Measurements from ENCODE around the gene TYK2. TPM values are rescaled to one million over a fixed set of nuclear protein-coding genes. Genes with fewer than 3 reads are reported as not detected.

TYK2 gene
- total RNA-seq, 1 donor from 2014 or later, result 147 TPM

DNA sequence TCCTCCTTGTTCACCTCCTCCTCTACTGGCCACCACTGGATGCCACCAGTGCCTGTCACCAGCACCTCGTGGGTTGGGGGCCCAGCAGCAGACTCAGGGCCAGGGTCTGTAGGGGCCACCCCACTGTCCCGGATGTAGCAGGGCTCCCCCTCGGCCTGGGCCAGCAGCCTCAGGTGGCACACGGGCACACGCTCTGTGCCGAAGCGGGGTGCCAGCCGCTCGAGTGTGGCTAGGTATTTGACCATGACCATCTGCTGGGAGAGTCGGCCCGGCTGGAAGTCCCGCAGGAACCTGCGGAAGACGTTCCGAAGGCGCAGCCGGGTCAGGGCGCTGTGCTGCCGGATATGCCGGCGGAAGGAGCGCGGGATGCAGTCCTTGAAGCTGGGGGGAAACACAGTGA is 14.9 kb downstream of the TYK2 start:
- Mint-ChIP-seq H3K27ac (no peak overlapping the region), H3K27me3 (no peaks in the 10 kb centered on the region), H3K36me3 (ENCODE audit: insufficient read depth) (peaks cover 17% of the 10 kb centered on the region), H3K4me1 (ENCODE audit: low read depth) (no peaks in the 10 kb centered on the region), H3K9me3 (ENCODE audit: low read depth) (no peaks in the 10 kb centered on the region), H3K4me3 (ENCODE audit: low read depth) (no peak overlapping the region)
- DNase-seq (ENCODE audit: low spot score, unreplicated experiment), result no peak
- TF ChIP-seq, protein P1, sequence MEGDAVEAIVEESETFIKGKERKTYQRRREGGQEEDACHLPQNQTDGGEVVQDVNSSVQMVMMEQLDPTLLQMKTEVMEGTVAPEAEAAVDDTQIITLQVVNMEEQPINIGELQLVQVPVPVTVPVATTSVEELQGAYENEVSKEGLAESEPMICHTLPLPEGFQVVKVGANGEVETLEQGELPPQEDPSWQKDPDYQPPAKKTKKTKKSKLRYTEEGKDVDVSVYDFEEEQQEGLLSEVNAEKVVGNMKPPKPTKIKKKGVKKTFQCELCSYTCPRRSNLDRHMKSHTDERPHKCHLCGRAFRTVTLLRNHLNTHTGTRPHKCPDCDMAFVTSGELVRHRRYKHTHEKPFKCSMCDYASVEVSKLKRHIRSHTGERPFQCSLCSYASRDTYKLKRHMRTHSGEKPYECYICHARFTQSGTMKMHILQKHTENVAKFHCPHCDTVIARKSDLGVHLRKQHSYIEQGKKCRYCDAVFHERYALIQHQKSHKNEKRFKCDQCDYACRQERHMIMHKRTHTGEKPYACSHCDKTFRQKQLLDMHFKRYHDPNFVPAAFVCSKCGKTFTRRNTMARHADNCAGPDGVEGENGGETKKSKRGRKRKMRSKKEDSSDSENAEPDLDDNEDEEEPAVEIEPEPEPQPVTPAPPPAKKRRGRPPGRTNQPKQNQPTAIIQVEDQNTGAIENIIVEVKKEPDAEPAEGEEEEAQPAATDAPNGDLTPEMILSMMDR (IDR thresholded peaks at IDR 0.05; ENCODE audit: unreplicated experiment), result no peak

DNA sequence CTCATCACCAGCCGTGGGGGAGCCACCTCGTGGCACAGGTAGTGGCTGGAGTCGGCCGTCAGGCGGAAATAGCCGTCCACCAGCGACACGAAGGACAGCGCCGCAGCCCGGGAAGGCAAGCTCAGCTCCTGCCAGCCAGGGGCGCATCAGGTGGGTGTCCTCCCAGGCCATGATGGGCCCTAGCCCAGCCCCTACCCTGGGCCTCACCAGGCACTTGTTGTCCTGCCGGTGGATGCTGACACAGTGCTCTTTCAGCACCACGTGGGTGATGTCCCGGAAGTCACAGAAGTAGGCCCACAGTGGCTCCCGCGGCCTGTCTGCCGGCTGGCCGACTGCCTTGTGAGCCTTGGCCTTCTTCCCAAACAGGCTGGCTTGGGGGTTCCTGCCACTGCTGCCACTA is 15.7 kb downstream of the TYK2 start:
- Mint-ChIP-seq H3K36me3 (ENCODE audit: insufficient read depth) (peaks cover 17% of the 10 kb centered on the region), H3K27ac (no peak overlapping the region), H3K9me3 (ENCODE audit: low read depth) (no peaks in the 10 kb centered on the region), H3K27me3 (no peaks in the 10 kb centered on the region), H3K4me1 (ENCODE audit: low read depth) (no peaks in the 10 kb centered on the region), H3K4me3 (ENCODE audit: low read depth) (no peak overlapping the region)
- TF ChIP-seq, protein P1 (IDR thresholded peaks at IDR 0.05; ENCODE audit: unreplicated experiment), result no peak
- no peak for DNase-seq (ENCODE audit: low spot score, unreplicated experiment)

DNA sequence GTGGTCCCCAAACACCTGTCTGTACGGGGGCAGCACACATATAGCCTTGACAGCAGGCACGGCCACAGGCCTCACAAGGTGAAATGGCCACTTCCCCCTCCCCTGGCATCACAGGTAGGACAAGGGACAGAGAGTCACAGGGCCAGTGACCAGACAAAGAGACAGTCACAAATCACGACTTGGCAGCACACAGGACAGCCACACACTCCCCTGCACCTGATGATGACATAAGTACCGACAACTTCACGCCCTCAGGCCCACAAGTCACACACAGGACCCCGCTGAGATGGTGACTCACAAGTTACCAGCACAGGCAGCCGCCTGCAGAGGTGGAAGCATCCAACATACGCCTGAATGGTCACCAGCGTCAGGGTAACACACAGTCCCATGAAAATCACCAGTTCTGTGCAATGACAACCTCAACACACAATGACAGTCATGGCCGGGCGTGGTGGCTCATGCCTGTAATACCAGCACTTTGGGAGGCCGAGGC is 16.5 kb downstream of the TYK2 start:
- H3K4me3 Mint-ChIP-seq (ENCODE audit: low read depth), result no peak overlapping the region
- no peaks in the 10 kb centered on the region for H3K27me3 Mint-ChIP-seq
- no peak for DNase-seq (ENCODE audit: low spot score, unreplicated experiment)
- no peaks in the 10 kb centered on the region for H3K4me1 Mint-ChIP-seq (ENCODE audit: low read depth)
- TF ChIP-seq, protein P1 (IDR thresholded peaks at IDR 0.05; ENCODE audit: unreplicated experiment), result no peak
- H3K36me3 Mint-ChIP-seq (ENCODE audit: insufficient read depth), result peaks cover 12% of the 10 kb centered on the region
- no peak overlapping the region for H3K27ac Mint-ChIP-seq
- H3K9me3 Mint-ChIP-seq (ENCODE audit: low read depth), result no peaks in the 10 kb centered on the region

DNA sequence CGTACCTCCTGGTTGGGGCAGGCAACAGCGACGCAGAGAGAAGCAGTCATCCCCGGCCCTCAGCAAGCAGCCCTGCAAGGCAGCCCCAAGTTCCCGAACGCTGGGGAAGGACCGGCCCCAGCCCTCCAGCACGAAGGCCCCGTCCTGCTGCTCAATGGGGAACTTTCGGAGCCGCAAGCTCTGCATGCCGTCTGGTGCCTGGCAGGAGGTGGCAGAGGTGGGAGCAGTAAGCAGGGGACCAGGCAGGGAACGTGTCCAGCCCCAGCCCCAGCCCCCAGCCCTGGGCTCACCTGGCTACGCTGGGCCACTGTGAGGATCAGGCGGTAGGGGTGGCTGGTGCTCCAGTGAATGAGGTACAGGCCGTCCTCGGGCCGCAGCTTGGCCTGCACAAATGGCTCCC is 18.1 kb downstream of the TYK2 start:
- TF ChIP-seq, protein P1 (IDR thresholded peaks at IDR 0.05; ENCODE audit: unreplicated experiment), result no peak
- Mint-ChIP-seq H3K36me3 (ENCODE audit: insufficient read depth) (peaks cover 12% of the 10 kb centered on the region), H3K27ac (no peak overlapping the region), H3K27me3 (no peaks in the 10 kb centered on the region), H3K9me3 (ENCODE audit: low read depth) (no peaks in the 10 kb centered on the region), H3K4me1 (ENCODE audit: low read depth) (no peaks in the 10 kb centered on the region), H3K4me3 (ENCODE audit: low read depth) (no peak overlapping the region)
- DNase-seq (ENCODE audit: low spot score, unreplicated experiment), result no peak

DNA sequence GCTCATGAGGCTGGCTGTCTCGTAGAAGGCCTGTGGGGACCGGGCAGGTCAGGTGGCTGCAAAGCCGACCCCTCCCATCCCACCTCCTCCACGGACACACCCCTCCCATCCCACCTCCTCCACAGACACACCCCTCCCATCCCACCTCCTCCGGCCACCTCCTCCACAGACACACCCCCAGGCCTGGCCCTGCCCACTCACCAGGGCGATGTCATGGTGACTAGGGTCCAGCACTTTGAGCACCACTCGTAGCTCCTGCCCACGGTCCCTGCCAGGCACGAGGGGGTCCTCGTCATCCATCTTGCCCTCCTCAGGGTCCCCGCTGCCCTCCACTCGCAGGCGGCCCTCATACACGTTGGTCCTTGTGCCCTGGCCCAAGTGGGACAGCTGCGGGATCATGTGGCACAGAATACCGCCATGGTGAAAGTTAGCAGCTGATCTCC is 18.8 kb downstream of the TYK2 start:
- H3K4me3 Mint-ChIP-seq (ENCODE audit: low read depth), result no peak overlapping the region
- no peaks in the 10 kb centered on the region for H3K4me1 Mint-ChIP-seq (ENCODE audit: low read depth)
- DNase-seq (ENCODE audit: low spot score, unreplicated experiment), result no peak
- H3K27me3 Mint-ChIP-seq, result no peaks in the 10 kb centered on the region
- peaks cover 12% of the 10 kb centered on the region for H3K36me3 Mint-ChIP-seq (ENCODE audit: insufficient read depth)
- H3K27ac Mint-ChIP-seq, result no peak overlapping the region
- H3K9me3 Mint-ChIP-seq (ENCODE audit: low read depth), result no peaks in the 10 kb centered on the region
- TF ChIP-seq, protein P1 (IDR thresholded peaks at IDR 0.05; ENCODE audit: unreplicated experiment), result no peak
